Calu3 (cell line): ENCODE data around the gene CAPRIN1. TPM values are rescaled to one million over a fixed set of nuclear protein-coding genes. Genes with fewer than 3 reads are reported as not detected.

Source experiments
- BruUV-seq: library from RNA; stranded (reverse); fragments of 400-500 nt; replicated peaks from 2 replicates; lab custom pipeline; 2021; lab: Mats Ljungman, UMichigan
- CTCF ChIA-PET: fragments of 300-600 bp; sonication (Branson Sonifier 250); formaldehyde crosslinking; loops from one replicate; lab custom pipeline; 2022; ENCODE audit warnings: antibody characterized with exemption; lab: Charles Lee
- DNase-seq: peaks from one replicate; pipeline ENCODE4 v3.0.0; 2022
- H3K27ac Mint-ChIP-seq: one replicate; pipeline ENCODE4 v1.8.0; 2022; ENCODE audit warnings: mixed read lengths; ENCODE audit not compliant: unreplicated experiment
- H3K27me3 Mint-ChIP-seq: one replicate; pipeline ENCODE4 v1.8.0; 2022; ENCODE audit warnings: mixed read lengths; ENCODE audit not compliant: unreplicated experiment
- H3K36me3 Mint-ChIP-seq: one replicate; pipeline ENCODE4 v1.8.0; 2022; ENCODE audit warnings: mild to moderate bottlenecking, moderate library complexity, mixed read lengths; ENCODE audit not compliant: insufficient read depth, unreplicated experiment
- H3K4me1 Mint-ChIP-seq: one replicate; pipeline ENCODE4 v1.8.0; 2022; ENCODE audit warnings: mild to moderate bottlenecking, low read depth, mixed read lengths; ENCODE audit not compliant: unreplicated experiment
- H3K4me3 Mint-ChIP-seq: one replicate; pipeline ENCODE4 v1.8.0; 2022; ENCODE audit warnings: mild to moderate bottlenecking, low read depth, moderate library complexity, mixed read lengths; ENCODE audit not compliant: unreplicated experiment
- H3K9me3 Mint-ChIP-seq: one replicate; pipeline ENCODE4 v1.8.0; 2022; ENCODE audit warnings: low read depth, mixed read lengths; ENCODE audit not compliant: unreplicated experiment
- CTCF ChIP-seq: fragments of 200-600 bp; IDR thresholded peaks from one replicate; pipeline ENCODE4 v1.8.0; 2022; ENCODE audit warnings: antibody characterized with exemption; ENCODE audit not compliant: unreplicated experiment
- intact Hi-C: fragments of 100-400 bp; cut with micrococcal nuclease; formaldehyde crosslinking; loops from one replicate; pipeline ENCODE4 v1.10.0; 2022; ENCODE audit not compliant: unreplicated experiment
- total RNA-seq: library from RNA; stranded (reverse); gene quantifications from 2 replicates; pipeline ENCODE4 v1.2.3, GENCODE V29; 2022

Gene CAPRIN1
- total RNA-seq, 1 experiment from 2014 or later: 268 TPM

DNA sequence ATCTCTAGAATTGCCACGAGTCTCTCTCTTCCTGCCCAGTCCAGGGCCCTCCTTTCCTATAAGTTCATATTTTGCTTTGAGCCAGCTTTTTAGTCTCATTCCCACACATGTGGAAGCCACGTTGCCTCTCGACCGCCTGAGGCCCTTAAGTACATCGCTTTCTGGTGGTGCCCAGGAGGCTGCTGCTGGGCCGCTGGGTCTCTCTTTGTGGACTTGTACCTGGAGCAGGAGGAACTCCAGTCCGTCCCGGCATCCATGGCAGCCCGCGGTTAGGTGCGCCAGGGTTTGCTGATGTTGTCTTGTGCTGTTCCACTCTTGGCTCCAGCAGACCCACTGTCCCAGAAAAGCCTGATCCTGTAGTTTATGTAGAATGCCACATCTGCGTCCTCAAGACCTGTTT lies 94.9 kb downstream of the CAPRIN1 start:
- no peak overlapping the region for H3K4me3 Mint-ChIP-seq
- BruUV-seq: TSS peak; percentile 89
- CTCF ChIA-PET: no interaction called here
- DNase-seq: no peak
- intact Hi-C loops: no loop called here
- no peak overlapping the region for H3K27ac Mint-ChIP-seq
- no peaks in the 10 kb centered on the region for H3K9me3 Mint-ChIP-seq
- peaks cover 39% of the 10 kb centered on the region for H3K36me3 Mint-ChIP-seq
- H3K27me3 Mint-ChIP-seq: no peaks in the 10 kb centered on the region
- TF ChIP-seq CTCF: no peak
- no peaks in the 10 kb centered on the region for H3K4me1 Mint-ChIP-seq

GRCh38 chr11:34146866-34147265 lies 95.3 kb downstream of the CAPRIN1 start:
- H3K36me3 Mint-ChIP-seq: peaks cover 41% of the 10 kb centered on the region

DNA sequence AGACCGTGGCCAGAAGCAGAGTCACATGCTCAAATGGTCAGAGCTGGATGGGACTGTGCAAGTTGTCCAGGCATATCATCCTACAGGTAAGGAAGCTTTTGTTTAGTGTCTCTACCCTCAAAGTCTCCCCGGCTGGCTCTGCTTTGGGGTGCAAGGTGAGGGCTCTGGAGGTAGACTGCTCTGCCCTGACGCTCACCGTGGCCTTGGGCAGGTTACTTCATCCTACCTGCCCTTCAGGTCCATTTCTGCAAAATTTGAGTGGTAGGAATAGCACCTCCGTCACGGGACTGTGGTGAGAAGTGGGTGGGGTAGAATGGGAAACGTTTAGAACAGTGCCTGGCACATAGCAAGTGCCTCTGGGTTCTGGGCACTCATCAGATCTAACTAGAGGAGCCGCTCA lies 96.0 kb downstream of the CAPRIN1 start:
- Mint-ChIP-seq H3K4me1 (no peaks in the 10 kb centered on the region), H3K4me3 (no peak overlapping the region), H3K27me3 (no peaks in the 10 kb centered on the region), H3K9me3 (no peaks in the 10 kb centered on the region), H3K36me3 (peaks cover 43% of the 10 kb centered on the region), H3K27ac (no peak overlapping the region)
- DNase-seq: no peak
- no peak for TF ChIP-seq CTCF
- CTCF ChIA-PET: interaction anchor here (0.6 to 0.8 kb wide), 2 partner anchors 44 to 210 kb away, joined by 3 to 5 read pairs; no protein-coding TSS in a partner anchor
- no TSS peak for BruUV-seq
- intact Hi-C loops: no loop called here

More at GRCh38 chr11:34146866-34147265, 95.3 kb downstream of the CAPRIN1 start:
- Mint-ChIP-seq H3K9me3 (no peaks in the 10 kb centered on the region), H3K27me3 (no peaks in the 10 kb centered on the region), H3K27ac (no peak overlapping the region), H3K4me1 (no peaks in the 10 kb centered on the region), H3K4me3 (no peak overlapping the region)
- intact Hi-C loops: no loop called here
- no peak for TF ChIP-seq CTCF
- no peak for DNase-seq
- CTCF ChIA-PET: interaction anchor here (0.6 kb wide), 1 partner anchor 44 kb away, joined by 5 read pairs; no protein-coding TSS in a partner anchor
- BruUV-seq: no TSS peak

DNA sequence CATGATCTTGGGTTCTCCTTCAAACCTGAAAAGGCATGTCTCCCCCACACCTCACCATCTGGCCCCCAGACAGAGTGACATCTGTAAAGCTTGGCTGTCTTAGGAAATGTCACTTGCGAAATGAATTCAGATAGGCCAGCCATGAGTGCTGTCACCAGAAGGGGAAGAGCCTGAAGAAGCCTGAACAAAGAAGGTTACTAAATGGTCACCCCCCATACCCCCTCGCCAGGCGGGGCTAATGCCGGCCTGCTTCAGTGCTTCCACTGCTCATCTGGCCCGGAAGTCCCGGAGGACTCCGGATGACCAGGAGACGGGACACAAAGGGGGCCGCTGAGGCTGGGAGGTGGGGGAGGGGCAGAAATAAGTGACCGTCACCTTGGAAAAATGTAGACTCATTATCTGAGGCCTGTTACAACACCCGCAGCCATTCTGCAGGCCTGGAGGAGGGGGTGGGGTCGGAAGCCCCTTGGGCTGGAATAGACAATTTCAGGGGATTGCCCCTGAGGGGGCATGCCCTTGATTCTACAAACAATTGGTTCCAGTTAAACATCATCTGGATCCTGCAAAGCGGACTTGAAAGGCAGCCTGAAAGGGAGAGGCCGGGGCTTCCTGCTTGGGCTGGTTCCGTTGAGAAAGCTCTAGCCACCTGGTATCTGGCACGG lies 97.1 kb downstream of the CAPRIN1 start:
- intact Hi-C loops: no loop called here
- DNase-seq: no peak
- Mint-ChIP-seq H3K4me1 (no peaks in the 10 kb centered on the region), H3K27ac (no peak overlapping the region), H3K9me3 (no peaks in the 10 kb centered on the region), H3K36me3 (peaks cover 45% of the 10 kb centered on the region), H3K4me3 (no peak overlapping the region), H3K27me3 (no peaks in the 10 kb centered on the region)
- CTCF ChIA-PET: no interaction called here
- TF ChIP-seq CTCF: no peak
- BruUV-seq: no TSS peak
